Right lobe of liver (tissue), 6 donors: Measurements from ENCODE around the gene PLA2G4A. TPM values are rescaled to one million over a fixed set of nuclear protein-coding genes. Genes with fewer than 3 reads are reported as not detected.

Experiments used
- ATAC-seq, 4 donors: fragments of 200-7000 bp; cut with Tn5 transposase; one replicate each; pipeline ENCODE4 v1.9.1; 2020; ENCODE audit warnings: mild to moderate bottlenecking in 4 of 4, moderate library complexity in 4 of 4
- DNase-seq, 3 donors: peaks; one replicate each; pipeline ENCODE4 v3.0.0-alpha.2; 2020
- H3K27ac ChIP-seq, 3 donors: fragments of 200-600 bp; one replicate each; pipeline ENCODE4 v1.8.0; 2022
- H3K27me3 ChIP-seq, 2 donors: fragments of 200-600 bp; one replicate each; pipeline ENCODE4 v1.8.0; 2022
- H3K36me3 ChIP-seq, 4 donors: fragments of 200-600 bp; sonication (generic) in 1 of 4; one replicate each; pipeline versions ENCODE4 v1.5.1 to v1.8.0; 2017 to 2022; ENCODE audit warnings: control low read depth in 1 of 4
- H3K4me1 ChIP-seq, 4 donors: fragments of 200-600 bp; sonication (generic) in 1 of 4; one replicate each; pipeline versions ENCODE4 v1.5.1 to v1.8.0; 2017 to 2022; ENCODE audit warnings: control low read depth in 1 of 4
- H3K4me3 ChIP-seq, 3 donors: fragments of 200-600 bp; one replicate each; pipeline ENCODE4 v1.8.0; 2022
- H3K9me3 ChIP-seq, 4 donors: fragments of 200-600 bp; sonication (generic) in 1 of 4; one replicate each; pipeline versions ENCODE4 v1.5.1 to v1.8.0; 2017 to 2022; ENCODE audit warnings: control low read depth in 1 of 4
- CTCF ChIP-seq, 4 donors: fragments of 200-600 bp in 3 of 4; fragments of 450-650 bp in 1 of 4; IDR thresholded peaks; one replicate each; pipeline versions ENCODE4 v1.5.1 to v1.8.0; 2016 to 2022; ENCODE audit warnings: antibody characterized with exemption in 4 of 4, mild to moderate bottlenecking in 2 of 4
- POLR2A ChIP-seq: fragments of 450-650 bp; IDR thresholded peaks from one replicate; pipeline ENCODE4 v1.6.1; 2017; ENCODE audit warnings: antibody characterized with exemption, mild to moderate bottlenecking
- WGBS: methylation state at CpG from one replicate; pipeline ENCODE4 v1.1.6; 2018; ENCODE audit warnings: low coverage, low lambda C conversion rate; ENCODE audit not compliant: insufficient coverage; ENCODE audit errors: missing lambda C conversion rate; 5-methylcytosine and 5-hydroxymethylcytosine counted together
- intact Hi-C, 2 donors: fragments of 100-400 bp; cut with DNase I; formaldehyde crosslinking; loops; one replicate each; pipeline versions ENCODE4 v1.11.2 to v1.14.1; 2022
- long read RNA-seq: library from polyadenylated mRNA; unstranded; transcript quantifications from one replicate; pipeline ENCODE4 v2.0.0, GENCODE V29; 2019
- total RNA-seq, 6 experiments: library from RNA; depleted of rRNA in 2 of 6; stranded (reverse); fragments of >200 nt in 2 of 6; fragmentation: NEBNext Ultra II Directional in 3 of 6; extraction: Animal tissue kit (Norgen Biotek cat#: 25700) in 3 of 6; gene quantifications; one replicate each; pipeline versions ENCODE4 v1.1.0 to v1.2.4, GENCODE V29; 2016 to 2023
- donor health status: DM: no; HTN: yes; CAD: no.
- donor health status: DM: no; HTN: no; CAD: no.
- donor health status: DM: no; HTN: no; CAD: no.
- donor health status: DM: no; HTN: yes; CAD: no.
- donor health status: DM: no; HTN: yes; CAD: no.

Gene PLA2G4A
- 1 to 10 TPM in 3 of 6 experiments, under 1 TPM in 3; 0.12 to 1.7 (median 0.98) TPM for total RNA-seq
- long read RNA-seq, result 0 reads

DNA sequence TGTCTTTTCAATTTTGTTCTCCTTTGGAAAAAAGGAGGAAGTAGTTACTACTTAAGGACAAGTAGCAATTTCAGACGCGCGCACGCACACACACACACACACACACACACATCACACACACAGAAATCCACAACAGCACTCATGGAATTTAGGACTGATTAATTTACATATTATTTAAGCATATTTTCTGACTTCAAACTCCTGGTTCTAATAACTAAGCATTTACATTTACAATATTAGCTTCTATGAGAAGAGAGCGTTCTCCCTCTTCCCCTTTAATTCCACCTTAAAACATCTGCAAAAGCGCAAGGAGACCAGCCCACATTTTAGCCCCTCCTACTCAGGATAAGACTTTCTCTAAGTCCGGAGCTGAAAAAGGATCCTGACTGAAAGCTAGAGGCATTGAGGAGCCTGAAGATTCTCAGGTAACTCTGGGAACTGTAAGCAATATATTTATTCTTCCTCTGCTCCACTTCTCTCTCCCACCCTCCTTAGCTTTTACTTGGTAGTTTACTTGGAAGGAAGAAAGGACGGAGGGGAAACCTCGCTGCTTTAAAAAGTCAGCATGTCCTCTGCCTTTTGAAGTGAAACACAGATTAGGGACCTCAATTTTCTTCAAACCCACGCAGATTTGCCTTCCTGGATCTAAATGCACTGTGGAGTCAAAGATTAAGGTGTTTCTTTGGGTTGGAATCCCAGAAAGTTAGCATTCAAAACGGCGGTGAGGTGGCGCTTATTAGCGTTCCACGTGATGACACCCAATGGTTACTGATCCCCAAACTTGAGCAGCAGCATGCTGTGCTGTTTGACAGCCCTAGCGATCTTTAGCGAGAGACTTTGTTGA lies at the start of gene PLA2G4A:
Gene PLA2G4A, plus strand, starts transcription at position 339 of the 844 bp plus-strand sequence. CDS start 25,406 bp downstream, outside the sequence.
- Histone ChIP-seq H3K27me3 (no peaks in the 10 kb centered on the region), H3K9me3 (no peaks in the 10 kb centered on the region), H3K27ac (peak within 1 kb of the TSS in 2 of 3 donors; percentile 22 to 26), H3K4me1 (no peaks in the 10 kb centered on the region), H3K4me3 (peak within 1 kb of the TSS; percentile 18 to 46 (median 36)), H3K36me3 (no peaks in the 10 kb centered on the region)
- ATAC-seq, result peak; percentile 65 to 89 (median 73)
- intact Hi-C loops, result no loop called here
- TF ChIP-seq CTCF (IDR thresholded peaks at IDR 0.05) (no peak), POLR2A (no peak)
- peak in 1 of 3 donors; percentile 44 for DNase-seq
- 13% methylated on average over 17 of the region's 17 CpGs for WGBS

DNA sequence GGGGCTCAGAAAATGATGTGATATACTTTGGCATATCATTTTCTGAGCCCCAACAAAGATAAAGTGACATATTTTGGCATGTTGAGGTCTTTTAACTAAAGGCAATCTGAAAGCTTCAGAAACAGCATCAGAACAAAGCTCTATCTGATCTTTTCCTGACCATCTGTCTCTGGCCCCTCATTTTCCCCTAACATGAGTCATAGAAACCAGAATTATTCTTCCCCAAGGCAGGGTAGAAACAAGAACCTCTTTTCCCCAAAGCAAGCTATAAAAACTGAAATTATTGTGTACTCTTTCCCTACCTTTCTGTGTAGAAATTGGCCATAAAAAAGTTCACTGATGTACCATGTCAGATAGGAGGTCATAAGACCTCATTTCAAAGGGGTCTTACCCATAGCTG lies 48.7 kb upstream of the PLA2G4A start:
- intact Hi-C loops, result no loop called here
- H3K36me3 ChIP-seq, result no peaks in the 10 kb centered on the region

DNA sequence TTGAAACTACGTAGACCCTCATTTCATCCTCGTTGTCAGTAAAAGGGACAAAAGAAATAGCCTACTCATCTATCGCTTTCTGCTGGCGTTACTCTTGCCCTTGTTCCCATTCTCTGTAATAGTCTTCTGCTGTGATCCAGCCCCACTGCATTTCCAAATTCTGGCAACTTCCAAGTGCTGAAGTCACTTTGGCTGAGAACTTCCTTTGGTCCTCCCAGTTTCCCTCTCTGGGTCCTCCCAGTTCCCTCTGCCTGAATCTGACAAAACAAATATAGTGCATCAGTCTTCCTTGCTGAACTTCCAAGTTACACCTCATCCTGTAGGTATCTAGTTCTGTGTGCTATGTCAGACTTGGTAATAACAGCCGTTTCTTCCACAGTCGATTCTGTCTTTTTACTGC lies 47.0 kb upstream of the PLA2G4A start:
- ATAC-seq, result no peak
- Histone ChIP-seq H3K4me1 (no peaks in the 10 kb centered on the region), H3K27ac (no peak overlapping the region), H3K9me3 (no peaks in the 10 kb centered on the region), H3K27me3 (no peaks in the 10 kb centered on the region), H3K36me3 (no peaks in the 10 kb centered on the region), H3K4me3 (no peak overlapping the region)
- no peak for DNase-seq
- intact Hi-C loops, result no loop called here
- TF ChIP-seq POLR2A, result no peak
- no peak for TF ChIP-seq CTCF (IDR thresholded peaks at IDR 0.05)
- WGBS, result 51% methylated on average over 6 of the region's 6 CpGs

More for the DNA sequence above, 48.7 kb upstream of the PLA2G4A start:
- no peak for DNase-seq
- H3K4me3 ChIP-seq, result no peak overlapping the region
- TF ChIP-seq CTCF (IDR thresholded peaks at IDR 0.05) (no peak), POLR2A (no peak)
- no peak overlapping the region for H3K27ac ChIP-seq
- no peaks in the 10 kb centered on the region for H3K27me3 ChIP-seq
- no peaks in the 10 kb centered on the region for H3K4me1 ChIP-seq
- no peak for ATAC-seq
- H3K9me3 ChIP-seq, result no peaks in the 10 kb centered on the region

- H3K4me1 ChIP-seq, result no peaks in the 10 kb centered on the region
- no peaks in the 10 kb centered on the region for H3K36me3 ChIP-seq
- H3K27me3 ChIP-seq, result no peaks in the 10 kb centered on the region
- H3K27ac ChIP-seq, result no peak overlapping the region
- H3K9me3 ChIP-seq, result no peaks in the 10 kb centered on the region
- intact Hi-C loops, result no loop called here
- TF ChIP-seq CTCF (IDR thresholded peaks at IDR 0.05) (no peak), POLR2A (no peak)
- ATAC-seq (no peak), DNase-seq (no peak)
- 47% methylated on average over 4 of the region's 4 CpGs for WGBS
- H3K4me3 ChIP-seq, result no peak overlapping the region
These were observed 46.0 kb upstream of the PLA2G4A start for GRCh38 chr1:186782791-186783190.
